Measurements from ENCODE around the gene BEND6.
"Not testable (repeated sequence)": the region's sequence is repeated elsewhere in the genome, so short reads cannot be mapped to it uniquely, and the experiment has no call there.

The BEND6 gene

GRCh38 chr6:57033228-57033627, 78.3 kb downstream of the BEND6 start:
- no peak for DNase-seq (ENCODE audit: low read depth)
- no peak overlapping the region for H3K4me3 ChIP-seq (ENCODE audit: control insufficient read depth, low read depth, low read length)
- TF ChIP-seq CTCF (IDR thresholded peaks at IDR 0.05; ENCODE audit: control insufficient read depth, insufficient read depth, low read depth, low read length, missing control alignments) = no peak

GRCh38 chr6:57035549-57035948, 80.6 kb downstream of the BEND6 start:
- no peak overlapping the region for H3K4me3 ChIP-seq (ENCODE audit: control insufficient read depth, low read depth, low read length)
- no peak for TF ChIP-seq CTCF (IDR thresholded peaks at IDR 0.05; ENCODE audit: control insufficient read depth, insufficient read depth, low read depth, low read length, missing control alignments)
- no peak for DNase-seq (ENCODE audit: low read depth)

GRCh38 chr6:57038906-57039305, 84.0 kb downstream of the BEND6 start:
- H3K4me3 ChIP-seq (ENCODE audit: control insufficient read depth, low read depth, low read length) = no peak overlapping the region
- no peak for DNase-seq (ENCODE audit: low read depth)
- TF ChIP-seq CTCF (IDR thresholded peaks at IDR 0.05; ENCODE audit: control insufficient read depth, insufficient read depth, low read depth, low read length, missing control alignments) = no peak

GRCh38 chr6:57040011-57040410, 85.1 kb downstream of the BEND6 start:
- H3K4me3 ChIP-seq (ENCODE audit: control insufficient read depth, low read depth, low read length) = no peak overlapping the region
- TF ChIP-seq CTCF (IDR thresholded peaks at IDR 0.05; ENCODE audit: control insufficient read depth, insufficient read depth, low read depth, low read length, missing control alignments) = no peak
- DNase-seq (ENCODE audit: low read depth) = no peak

GRCh38 chr6:57044061-57044460, 89.2 kb downstream of the BEND6 start:
- DNase-seq (ENCODE audit: low read depth); H3K4me3 ChIP-seq (ENCODE audit: control insufficient read depth, low read depth, low read length): not testable (repeated sequence)

- DNase-seq (ENCODE audit: low read depth) = no peak
- TF ChIP-seq CTCF (IDR thresholded peaks at IDR 0.05; ENCODE audit: control insufficient read depth, insufficient read depth, low read depth, low read length, missing control alignments) = no peak
- no peak overlapping the region for H3K4me3 ChIP-seq (ENCODE audit: control insufficient read depth, low read depth, low read length)
These were observed 89.7 kb downstream of the BEND6 start for GRCh38 chr6:57044568-57044967.

- peak; percentile 54 for DNase-seq (ENCODE audit: low read depth)
- H3K4me3 ChIP-seq (ENCODE audit: control insufficient read depth, low read depth, low read length) = peak within 1 kb of the TSS; percentile 72
These were observed 91.7 kb downstream of the BEND6 start, which contains the start of gene KIAA1586 for GRCh38 chr6:57046332-57047256. Gene KIAA1586, plus strand, starts transcription at chr6:57046693. Its CDS starts 63 bp downstream, at chr6:57046756.

GRCh38 chr6:57047257-57047585, 92.3 kb downstream of the BEND6 start:
- not testable (repeated sequence) for DNase-seq (ENCODE audit: low read depth); H3K4me3 ChIP-seq (ENCODE audit: control insufficient read depth, low read depth, low read length)

GRCh38 chr6:57047859-57048258, 93.0 kb downstream of the BEND6 start:
- DNase-seq (ENCODE audit: low read depth); H3K4me3 ChIP-seq (ENCODE audit: control insufficient read depth, low read depth, low read length): not testable (repeated sequence)
